ENCODE measurements around the gene CNPY4.

Gene CNPY4

GRCh38 chr7:100119072-100119969 lies at the start of gene CNPY4, which contains the start of gene TAF6:
TSS of gene CNPY4 (plus strand) at chr7:100119634. CDS start at chr7:100119745, 111 bp downstream.
TSS of gene TAF6 (minus strand) at chr7:100119358. CDS start at chr7:100114209, 5,149 bp downstream.
- peak; percentile 86 for DNase-seq

- DNase-seq, result no peak
Observed at GRCh38 chr7:100069991-100070390, 49.4 kb upstream of the CNPY4 start.

- DNase-seq, result no peak
Observed at GRCh38 chr7:100071018-100071723, 48.3 kb upstream of the CNPY4 start.

- DNase-seq, result no peak
Observed at GRCh38 chr7:100072462-100072861, 47.0 kb upstream of the CNPY4 start.

GRCh38 chr7:100074841-100075240 lies 44.6 kb upstream of the CNPY4 start:
- no peak for DNase-seq

- no peak for DNase-seq
Observed at GRCh38 chr7:100075418-100075817, 44.0 kb upstream of the CNPY4 start.

GRCh38 chr7:100077205-100077604 lies 42.2 kb upstream of the CNPY4 start:
- no peak for DNase-seq

GRCh38 chr7:100079024-100079560 lies 40.3 kb upstream of the CNPY4 start:
- DNase-seq, result no peak

- DNase-seq, result no peak
Observed at GRCh38 chr7:100080907-100081534, 38.4 kb upstream of the CNPY4 start.

GRCh38 chr7:100081535-100082102 lies 37.8 kb upstream of the CNPY4 start, which contains the start of gene ZNF3:
TSS of gene ZNF3 (minus strand) at chr7:100081723. CDS start at chr7:100077357, 4,366 bp downstream.
- DNase-seq, result peak; percentile 57

- DNase-seq, result no peak
Observed at GRCh38 chr7:100082978-100083377, 36.5 kb upstream of the CNPY4 start.

GRCh38 chr7:100085515-100085914 lies 33.9 kb upstream of the CNPY4 start:
- DNase-seq, result no peak

- no peak for DNase-seq
Observed at GRCh38 chr7:100087055-100087750, 32.2 kb upstream of the CNPY4 start.

GRCh38 chr7:100088095-100088620 lies 31.3 kb upstream of the CNPY4 start:
- no peak for DNase-seq

- no peak for DNase-seq
Observed at GRCh38 chr7:100088621-100089457, 30.6 kb upstream of the CNPY4 start, which contains the start of gene COPS6. TSS of gene COPS6 (plus strand) at chr7:100088969. CDS start at chr7:100088991, 22 bp downstream.

- no peak for DNase-seq
Observed at GRCh38 chr7:100089458-100090196, 29.8 kb upstream of the CNPY4 start.

GRCh38 chr7:100090527-100091410 lies 28.7 kb upstream of the CNPY4 start:
- DNase-seq, result no peak

GRCh38 chr7:100091411-100092181 lies 27.8 kb upstream of the CNPY4 start:
- DNase-seq, result no peak

All from 8988T (cell line).